GM12873 (cell line): ENCODE results near the gene WDR73.

ENCODE experiments used
- CTCF ChIP-seq: IDR thresholded peaks from 2 replicates; pipeline ENCODE4 v1.5.1; 2012; ENCODE audit warnings: low read depth, mild to moderate bottlenecking, moderate library complexity, low read length, control low read depth; ENCODE audit not compliant: insufficient read depth; ENCODE audit errors: missing control alignments

WDR73 gene

GRCh38 chr15:84689858-84690257, 35.8 kb upstream of the WDR73 start:
- TF ChIP-seq CTCF = no peak

DNA sequence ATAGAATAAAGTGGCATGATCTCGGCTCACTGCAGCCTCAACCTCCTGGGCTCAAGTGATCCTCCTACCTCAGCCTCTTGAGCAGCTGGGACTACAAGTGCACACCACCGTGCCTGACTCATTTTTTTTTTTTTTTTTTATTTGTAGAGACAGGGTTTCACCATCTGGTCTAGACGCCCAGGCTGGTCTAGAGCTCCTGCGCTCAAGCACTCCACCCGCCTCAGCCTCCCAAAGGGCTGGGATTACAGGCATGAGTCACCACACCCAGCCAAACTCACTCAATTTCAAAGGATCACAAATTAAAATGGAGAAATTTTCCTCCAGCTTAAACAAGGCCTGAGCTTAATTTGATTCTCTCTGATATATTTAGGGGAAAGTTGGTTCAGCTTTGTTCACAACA, 31.2 kb upstream of the WDR73 start:
- no peak for TF ChIP-seq CTCF

- peak; percentile 4 for TF ChIP-seq CTCF
Observed at GRCh38 chr15:84684092-84684491, 30.0 kb upstream of the WDR73 start.

DNA sequence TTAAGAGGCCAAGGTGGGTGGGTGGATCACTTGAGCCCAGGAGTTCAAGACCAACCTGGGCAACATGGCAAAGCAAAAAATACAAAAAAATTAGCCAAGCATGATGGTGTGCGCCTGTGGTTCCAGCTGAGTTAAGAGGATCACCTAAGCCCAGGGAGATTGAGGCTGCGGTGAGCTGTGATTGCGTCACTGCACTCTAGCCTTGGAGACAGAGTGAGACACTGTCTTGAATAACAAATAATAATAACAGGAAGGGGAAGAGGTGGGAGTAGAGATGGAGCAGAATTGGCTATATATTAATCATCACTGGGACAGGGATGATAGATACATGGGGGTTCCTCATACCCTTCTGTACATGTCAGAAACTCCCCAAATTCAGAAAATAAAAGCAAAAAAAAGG, 27.7 kb upstream of the WDR73 start:
- TF ChIP-seq CTCF = no peak

DNA sequence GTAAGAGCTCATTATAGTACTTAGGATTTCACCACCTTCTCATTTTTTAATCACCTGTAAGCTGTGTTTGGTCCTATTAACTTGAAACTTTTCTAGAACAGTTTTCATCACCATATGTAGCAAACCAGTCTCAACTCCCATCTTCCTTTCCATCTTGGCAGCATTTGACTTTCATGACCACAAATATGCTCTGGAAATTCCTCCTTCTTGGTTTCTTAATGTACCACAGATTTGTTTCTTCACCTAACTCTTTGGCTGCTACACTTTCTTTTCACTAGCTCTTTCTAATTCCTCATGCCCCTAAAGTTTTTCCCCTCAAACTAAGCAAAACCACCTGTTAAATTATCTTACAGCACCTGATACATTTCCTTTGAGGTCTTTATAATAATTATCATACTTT, 17.1 kb upstream of the WDR73 start:
- TF ChIP-seq CTCF = no peak

- no peak for TF ChIP-seq CTCF
Observed at GRCh38 chr15:84669726-84670125, 15.6 kb upstream of the WDR73 start.

GRCh38 chr15:84668221-84668982, 14.3 kb upstream of the WDR73 start:
- TF ChIP-seq CTCF = no peak
